ENCODE results near the gene OSGEP.

GRCh38 chr14:20436363-20436755, 18.3 kb downstream of the OSGEP start:
- TF ChIP-seq, protein P1, sequence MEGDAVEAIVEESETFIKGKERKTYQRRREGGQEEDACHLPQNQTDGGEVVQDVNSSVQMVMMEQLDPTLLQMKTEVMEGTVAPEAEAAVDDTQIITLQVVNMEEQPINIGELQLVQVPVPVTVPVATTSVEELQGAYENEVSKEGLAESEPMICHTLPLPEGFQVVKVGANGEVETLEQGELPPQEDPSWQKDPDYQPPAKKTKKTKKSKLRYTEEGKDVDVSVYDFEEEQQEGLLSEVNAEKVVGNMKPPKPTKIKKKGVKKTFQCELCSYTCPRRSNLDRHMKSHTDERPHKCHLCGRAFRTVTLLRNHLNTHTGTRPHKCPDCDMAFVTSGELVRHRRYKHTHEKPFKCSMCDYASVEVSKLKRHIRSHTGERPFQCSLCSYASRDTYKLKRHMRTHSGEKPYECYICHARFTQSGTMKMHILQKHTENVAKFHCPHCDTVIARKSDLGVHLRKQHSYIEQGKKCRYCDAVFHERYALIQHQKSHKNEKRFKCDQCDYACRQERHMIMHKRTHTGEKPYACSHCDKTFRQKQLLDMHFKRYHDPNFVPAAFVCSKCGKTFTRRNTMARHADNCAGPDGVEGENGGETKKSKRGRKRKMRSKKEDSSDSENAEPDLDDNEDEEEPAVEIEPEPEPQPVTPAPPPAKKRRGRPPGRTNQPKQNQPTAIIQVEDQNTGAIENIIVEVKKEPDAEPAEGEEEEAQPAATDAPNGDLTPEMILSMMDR (IDR thresholded peaks at IDR 0.05): no peak
- no peak for TF ChIP-seq SIN3A (IDR thresholded peaks at IDR 0.05; ENCODE audit: borderline replicate concordance, insufficient read depth, low read depth, low read length)

Measured in Panc1 (cell line).